ENCODE measurements around the gene LOX.

The LOX gene, protein sequence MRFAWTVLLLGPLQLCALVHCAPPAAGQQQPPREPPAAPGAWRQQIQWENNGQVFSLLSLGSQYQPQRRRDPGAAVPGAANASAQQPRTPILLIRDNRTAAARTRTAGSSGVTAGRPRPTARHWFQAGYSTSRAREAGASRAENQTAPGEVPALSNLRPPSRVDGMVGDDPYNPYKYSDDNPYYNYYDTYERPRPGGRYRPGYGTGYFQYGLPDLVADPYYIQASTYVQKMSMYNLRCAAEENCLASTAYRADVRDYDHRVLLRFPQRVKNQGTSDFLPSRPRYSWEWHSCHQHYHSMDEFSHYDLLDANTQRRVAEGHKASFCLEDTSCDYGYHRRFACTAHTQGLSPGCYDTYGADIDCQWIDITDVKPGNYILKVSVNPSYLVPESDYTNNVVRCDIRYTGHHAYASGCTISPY

DNA sequence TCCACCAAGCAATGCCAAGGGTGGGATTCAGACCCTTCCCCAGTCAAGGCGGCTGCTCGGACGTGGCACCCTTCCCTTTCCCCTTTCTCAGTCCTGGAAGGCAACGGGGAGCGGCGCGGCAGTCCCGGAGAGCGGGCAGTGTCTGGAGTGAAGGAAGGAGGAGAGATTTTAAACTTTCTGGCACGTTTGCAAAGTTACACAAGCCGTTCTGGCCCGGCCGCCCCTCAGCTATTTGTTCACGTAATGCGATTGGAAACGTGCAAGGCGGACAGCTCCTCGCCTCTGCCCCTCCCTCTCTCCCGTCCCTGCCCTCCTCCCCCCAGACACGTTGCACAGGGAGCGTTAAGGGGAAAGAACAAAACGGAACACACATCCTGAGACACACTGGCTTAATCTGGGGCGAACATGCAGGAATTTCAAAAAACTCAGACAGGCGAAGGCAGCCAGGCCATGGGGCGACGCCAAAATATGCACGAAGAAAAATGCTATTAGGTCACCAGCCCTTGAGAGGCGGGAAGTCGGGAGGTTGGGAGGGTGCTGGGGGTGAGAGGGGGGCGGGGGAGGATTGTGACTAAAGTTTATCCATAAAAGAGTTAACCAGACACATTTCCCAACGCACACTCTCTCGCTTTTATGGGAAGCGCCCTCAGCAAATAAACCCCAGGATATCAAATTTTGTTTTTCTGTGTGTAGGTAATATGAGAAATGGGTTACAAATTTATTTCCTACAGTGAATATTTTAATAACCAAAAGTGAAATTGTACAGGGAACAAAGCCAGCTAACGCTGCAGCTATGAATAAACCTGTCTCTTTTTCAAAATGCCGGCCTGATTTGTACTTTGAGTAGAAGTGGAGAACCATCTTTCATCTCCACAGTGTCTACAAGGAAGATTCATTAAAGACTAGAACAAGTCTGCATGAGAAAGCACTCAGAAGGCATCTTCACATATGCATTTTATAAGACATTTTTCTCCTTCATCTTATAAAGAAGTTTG is at the start of gene LOX:
LOX (minus strand) TSS at position 144 of the 995 bp plus-strand sequence. CDS start 274 bp downstream, outside the sequence.
- DNase-seq (ENCODE audit: low read depth), result no peak

DNA sequence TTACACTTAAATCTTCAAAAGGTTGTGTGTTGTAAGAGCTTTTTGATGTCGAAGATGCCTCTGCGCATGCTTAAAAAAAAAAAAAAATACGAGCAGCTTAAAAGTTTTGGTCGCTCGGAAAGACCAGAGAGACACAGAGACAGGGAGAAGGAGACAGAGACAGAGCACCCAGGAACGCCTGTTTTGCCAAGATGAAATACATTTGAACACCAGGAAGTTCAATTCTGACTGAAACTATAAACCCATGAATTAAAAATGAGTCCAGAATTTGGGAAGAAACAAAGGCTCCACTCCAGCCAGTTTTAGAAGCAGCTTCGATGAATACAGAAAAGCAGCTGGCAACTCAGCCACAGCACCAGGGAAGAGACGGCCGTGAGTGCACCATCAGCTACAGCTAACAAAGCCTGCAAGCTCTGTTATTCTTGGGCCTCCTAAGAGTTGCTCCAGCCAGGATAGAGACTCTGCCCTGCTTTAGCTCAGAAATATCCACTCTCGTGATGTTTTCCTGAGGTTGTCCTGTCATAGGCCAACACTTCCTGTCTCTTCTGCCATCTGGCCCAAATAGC is 48.8 kb upstream of the LOX start:
- DNase-seq (ENCODE audit: low read depth), result no peak

DNA sequence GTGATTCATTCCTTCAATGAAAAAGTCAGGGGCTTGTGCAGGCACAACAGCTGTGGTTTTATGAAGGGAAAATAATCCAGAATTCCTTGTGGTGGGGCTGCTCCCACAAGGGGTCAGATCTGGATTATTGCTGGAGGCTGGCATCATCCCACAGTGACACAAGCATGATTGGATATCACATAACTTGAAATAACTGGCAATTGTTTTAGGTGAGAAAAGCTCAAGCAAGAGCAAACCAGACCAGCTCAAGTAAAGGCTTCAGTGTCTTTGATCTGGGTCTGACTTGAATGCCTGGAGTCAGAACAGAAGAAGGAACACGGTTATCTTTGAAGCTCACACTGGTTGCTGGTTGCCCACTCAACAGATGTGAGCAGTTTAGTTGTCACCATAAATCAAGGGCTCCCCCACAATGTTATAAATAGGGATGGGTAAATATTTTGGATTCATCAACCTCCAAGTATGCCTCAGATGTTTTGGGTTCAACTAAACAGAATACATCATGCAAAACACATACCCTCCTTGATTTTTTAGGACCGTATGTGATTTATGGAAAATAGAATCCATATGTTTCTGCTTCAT is 48.2 kb upstream of the LOX start:
- no peak for DNase-seq (ENCODE audit: low read depth)

DNA sequence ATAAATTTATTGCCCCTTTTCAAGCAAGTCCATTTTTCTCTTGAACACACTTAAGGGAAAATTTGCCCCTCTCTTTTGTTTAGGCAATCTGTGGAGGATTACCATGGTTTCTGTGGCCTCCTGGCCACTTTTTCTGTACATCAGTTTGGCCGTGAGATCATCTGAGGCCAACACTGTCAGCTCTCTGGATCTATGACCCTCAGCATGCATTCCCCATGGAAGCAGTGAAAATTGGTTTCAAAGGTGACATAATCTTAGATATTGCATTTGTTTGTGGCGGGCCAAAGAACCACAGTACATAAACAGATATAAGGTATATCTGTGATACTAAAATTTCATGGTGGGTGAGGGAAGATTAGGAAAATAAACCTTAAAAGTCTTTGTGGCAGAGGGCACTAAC is 46.7 kb upstream of the LOX start:
- no peak for DNase-seq (ENCODE audit: low read depth)

DNA sequence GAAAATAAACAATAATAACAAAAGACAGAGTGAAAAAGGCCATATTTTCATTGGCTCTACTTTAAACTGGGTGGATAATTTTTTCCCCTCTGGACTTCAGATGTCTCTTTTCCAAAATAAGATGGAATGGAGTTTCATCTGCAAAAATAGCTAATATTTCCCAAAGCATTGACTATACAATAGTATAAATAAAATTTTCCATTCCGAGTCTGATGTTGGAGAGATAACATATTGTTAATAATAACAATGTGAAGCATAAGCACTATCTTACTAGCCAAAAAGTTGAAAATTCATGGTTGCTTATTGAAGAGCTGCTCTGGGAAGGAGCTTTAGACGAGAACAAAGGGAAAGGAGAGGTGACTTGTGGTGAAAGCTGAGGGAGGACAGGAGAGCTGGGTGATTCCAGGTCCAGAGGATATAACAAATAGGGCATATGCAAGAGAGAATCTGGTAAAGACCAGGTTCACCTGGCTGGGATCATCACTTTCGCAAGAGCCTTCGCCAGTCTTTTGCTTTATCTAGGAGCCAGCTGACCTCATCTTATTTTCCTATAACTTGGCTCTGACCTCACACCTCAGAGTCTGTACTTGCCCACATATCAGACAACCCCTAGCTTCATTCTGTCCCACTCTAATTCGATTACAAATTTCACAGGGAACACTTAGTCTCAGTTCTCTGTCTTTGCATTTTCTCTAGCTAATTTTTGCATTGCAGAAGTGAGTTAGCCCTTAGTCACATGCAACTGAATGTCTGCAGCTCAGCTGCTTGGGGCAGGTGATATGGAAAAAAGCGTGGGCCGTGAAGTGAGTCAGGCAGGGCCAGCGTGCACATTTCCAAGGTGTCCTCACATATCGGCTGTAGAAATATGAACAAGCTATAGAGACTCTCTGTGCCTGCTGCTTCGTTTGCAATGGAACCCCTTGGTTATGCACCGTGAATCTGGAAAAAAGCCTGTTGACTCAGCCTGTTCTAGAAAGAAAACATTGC is 43.7 kb upstream of the LOX start:
- no peak for DNase-seq (ENCODE audit: low read depth)

DNA sequence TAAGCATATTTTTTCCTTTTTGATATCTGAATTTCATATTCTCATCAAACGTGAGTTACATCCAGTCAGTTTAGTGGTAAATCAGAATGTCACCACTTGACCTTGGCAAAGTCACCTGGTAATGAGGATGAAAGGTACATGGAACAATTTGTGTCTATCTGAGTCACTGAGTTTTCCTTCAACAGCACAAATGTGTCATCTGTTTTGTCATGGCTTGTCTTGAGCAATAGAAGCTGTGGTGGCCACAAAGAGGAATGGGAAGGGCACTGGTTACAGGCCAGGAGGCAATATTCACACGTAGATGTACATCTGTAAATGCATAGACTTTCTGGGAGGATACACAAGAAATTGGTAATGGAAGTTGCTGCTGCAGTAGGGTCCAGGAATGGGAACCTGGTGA is 42.9 kb upstream of the LOX start:
- DNase-seq (ENCODE audit: low read depth), result no peak

DNA sequence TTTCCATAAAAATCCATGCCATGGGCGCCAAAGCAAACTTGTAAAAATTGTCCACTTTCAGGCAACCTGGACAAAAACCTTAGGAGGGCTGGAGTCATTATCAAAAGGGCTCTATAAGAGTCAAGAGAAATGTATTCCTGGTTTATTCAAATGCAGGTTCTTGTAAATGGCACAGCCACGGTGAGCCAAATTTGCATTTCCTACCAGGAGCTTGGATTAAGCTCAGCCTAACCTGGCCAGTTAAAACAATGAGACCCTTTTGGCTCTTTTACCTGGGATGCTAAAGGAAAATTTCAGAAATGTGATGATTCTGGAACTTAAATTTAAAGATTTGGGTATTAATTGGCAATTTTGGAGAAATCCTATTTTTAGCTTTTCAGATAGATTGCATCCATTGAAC is 42.4 kb upstream of the LOX start:
- DNase-seq (ENCODE audit: low read depth), result no peak

DNA sequence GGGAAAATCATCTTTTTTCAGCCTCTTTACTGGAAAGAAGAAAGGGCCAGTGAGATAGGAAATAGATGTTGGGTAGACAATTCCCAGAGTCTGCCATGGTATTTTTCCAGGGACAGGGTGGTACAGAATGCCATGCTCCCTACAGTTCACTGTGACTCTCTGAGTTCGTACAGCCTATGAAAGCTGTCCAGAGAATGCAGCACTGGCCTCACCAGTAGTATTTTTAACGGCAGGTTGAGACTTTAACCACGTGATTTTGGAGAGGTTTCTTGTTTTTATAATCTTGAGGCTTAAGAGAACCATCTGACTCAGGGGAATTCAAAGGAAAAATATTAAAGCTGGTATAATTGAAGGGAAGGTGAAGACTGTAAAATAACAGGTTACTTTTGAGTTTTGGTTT is 41.1 kb upstream of the LOX start:
- no peak for DNase-seq (ENCODE audit: low read depth)

DNA sequence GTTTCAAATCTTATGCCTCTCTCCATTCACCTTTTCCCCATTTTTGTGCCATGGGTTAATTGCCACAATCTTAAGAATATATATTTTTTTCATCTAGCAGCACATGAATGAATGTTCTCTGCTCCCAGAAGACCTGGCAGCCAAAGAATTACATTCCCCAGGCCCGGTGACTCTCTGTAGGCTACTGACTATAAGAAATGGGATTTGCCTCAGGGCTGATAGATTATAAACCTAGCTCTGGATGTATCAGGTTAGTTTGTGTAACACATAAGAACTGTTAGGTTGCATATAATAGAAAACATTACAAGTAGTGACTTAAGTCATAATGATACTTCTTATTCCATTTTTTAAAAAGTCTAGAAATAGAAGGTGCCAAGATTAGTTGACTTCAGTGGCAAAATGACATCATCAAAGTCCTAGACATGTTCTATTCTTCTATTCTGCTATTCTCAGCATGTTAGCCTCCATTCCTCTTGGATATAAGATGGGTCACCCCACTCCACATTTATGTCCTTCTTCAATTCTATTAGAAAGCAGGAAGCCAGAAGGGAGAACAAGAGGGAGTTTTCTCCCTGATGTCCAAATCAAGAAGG is 40.4 kb upstream of the LOX start:
- no peak for DNase-seq (ENCODE audit: low read depth)

DNA sequence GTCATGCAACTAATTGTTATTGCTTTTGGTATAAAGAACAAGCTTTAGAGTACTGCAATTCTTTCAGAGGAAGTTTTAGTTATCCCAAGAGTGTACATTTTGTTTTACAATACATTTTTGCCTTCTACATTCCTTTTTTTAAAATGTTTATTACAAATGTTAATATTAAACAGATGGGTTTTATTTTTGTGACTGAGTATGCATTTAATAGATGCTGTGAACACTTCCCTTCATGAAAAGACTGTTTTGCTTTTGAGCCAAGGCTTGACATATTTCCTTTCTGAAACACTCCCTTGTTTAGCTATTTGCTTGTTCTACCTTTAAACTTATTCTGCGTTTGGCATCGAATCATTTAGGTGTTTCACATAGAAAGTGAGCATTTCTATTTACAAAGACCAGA is 36.4 kb upstream of the LOX start:
- no peak for DNase-seq (ENCODE audit: low read depth)

DNA sequence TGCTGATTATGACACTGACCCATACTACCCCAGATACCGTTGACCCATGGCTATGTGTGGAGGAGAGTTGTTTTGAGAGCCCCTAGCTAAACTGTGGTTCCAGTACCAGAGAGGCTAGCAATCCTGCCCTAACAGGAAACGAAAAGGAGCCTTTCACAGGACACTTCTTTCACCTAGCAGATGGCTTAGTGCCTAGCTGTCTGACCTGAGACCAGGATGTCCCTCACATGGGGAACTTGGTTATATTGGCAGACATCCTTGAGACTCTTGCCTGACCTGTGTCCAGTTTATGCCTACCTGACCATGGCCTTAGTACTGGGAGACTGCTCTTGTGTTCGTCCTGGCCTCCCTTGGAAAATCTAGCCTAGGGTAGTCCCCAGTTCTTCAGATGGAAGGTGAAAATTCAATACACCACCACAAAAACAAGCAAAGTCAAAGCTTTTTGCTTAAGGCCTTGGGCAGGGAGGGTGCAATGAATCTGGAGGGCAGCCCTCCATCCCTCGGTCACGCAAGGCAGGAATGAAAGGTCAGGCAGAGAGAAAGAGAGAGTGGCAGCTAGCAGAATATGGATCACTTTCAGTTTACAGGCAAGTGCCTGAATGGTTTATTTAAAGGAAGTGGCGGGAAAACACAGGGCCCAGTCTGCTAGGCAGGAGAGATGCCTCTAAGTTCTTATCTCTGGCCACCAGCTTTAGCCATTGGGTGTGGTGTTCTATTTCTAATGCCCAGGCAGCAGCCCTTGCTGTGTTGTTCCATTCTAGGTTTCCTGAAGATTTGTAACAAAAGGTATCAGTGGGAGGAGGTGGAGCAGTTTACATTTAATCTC is 34.9 kb upstream of the LOX start:
- no peak for DNase-seq (ENCODE audit: low read depth)

DNA sequence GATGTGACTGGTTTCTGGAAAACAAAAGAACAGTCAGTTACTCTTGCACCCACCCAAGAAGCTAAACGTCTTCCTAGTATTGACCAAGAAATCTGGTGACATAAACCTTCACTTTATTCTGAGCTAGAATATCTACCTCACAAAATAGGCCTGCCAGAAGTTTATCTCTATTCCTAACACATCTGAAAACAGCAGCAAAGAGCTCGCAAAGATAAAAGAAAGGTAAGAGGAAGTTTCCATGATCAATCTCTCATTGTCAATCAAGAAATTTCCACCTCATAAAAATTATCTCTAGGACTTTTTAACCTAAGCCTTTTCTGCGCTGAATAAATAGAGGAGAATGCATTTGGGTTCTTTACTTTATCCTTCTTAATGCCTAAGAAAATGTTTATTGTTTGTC is 34.0 kb upstream of the LOX start:
- DNase-seq (ENCODE audit: low read depth), result no peak

DNA sequence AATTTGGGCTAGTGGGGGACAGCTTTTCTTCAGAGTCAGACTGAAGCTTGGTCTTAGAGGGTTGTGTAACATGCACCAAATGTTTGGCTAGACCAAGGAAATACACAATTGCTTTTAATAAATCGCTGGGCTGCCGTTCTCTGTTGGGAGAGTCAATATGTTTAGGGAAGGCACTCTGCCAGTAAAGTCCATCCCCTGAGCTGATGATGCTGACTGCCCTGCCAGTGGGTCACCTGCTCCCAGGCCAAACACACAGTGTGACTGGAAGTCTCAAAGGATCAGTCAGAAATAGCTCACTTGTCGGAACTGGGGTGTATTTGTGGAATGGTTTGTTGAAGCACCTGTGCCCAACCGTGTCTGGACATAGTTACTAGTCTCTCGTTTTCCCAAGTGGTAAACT is 33.4 kb upstream of the LOX start:
- DNase-seq (ENCODE audit: low read depth), result no peak

DNA sequence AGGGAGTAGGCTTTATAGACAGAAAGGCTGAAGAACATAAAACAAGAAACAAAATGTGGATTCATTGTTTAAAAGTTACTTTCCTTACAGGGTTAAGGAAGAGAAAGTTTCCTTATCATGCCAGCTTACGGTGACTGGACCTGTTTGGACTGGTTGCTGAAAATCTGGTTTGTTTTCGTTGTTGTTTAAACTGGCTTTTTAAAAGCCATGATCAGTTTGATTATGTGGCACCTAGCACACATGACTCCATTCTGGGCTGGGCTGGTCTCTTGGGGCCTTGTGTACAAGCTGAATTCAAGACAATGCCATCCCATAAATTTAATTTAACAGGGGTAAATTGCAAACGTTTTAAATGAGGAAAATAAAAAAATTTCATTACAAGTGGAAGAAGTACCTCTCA is 32.9 kb upstream of the LOX start:
- DNase-seq (ENCODE audit: low read depth), result no peak

DNA sequence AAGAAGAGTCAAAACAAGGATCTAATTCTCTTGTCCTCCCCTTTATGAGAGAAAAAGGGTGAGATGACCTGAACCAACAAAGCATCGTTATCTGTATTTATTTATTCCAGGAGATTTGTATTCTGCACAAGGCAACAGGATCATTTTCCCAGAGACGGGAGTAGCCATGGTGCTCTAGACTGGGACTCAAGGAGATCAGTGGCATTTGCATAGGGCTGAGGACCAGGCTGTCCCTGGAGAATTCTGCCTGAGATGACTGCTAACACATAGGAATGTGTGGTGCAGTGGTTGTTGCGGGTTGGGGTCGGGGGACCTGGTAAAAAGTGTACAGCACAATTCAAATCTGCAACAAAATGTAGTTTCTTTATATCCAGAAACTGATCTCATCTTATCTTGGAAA is 29.0 kb upstream of the LOX start:
- no peak for DNase-seq (ENCODE audit: low read depth)

DNA sequence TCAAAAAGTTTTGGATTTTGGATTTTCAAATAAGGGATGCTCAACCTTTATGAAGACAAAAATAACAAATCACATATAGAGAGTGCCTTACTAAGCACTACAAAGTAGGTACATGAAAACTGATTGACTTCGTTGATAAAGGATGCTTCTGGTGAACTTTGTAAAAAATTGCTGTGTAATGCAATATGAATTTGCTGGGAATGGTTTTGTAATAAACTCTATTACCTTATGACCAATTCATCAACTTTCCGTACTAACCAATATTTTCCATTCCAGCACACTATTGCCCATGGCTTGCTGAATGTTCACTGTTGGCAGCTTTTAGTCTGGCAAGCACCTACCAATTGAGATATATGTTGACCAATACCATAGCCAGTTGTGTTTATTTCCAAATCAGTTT is 27.9 kb upstream of the LOX start:
- DNase-seq (ENCODE audit: low read depth), result no peak

DNA sequence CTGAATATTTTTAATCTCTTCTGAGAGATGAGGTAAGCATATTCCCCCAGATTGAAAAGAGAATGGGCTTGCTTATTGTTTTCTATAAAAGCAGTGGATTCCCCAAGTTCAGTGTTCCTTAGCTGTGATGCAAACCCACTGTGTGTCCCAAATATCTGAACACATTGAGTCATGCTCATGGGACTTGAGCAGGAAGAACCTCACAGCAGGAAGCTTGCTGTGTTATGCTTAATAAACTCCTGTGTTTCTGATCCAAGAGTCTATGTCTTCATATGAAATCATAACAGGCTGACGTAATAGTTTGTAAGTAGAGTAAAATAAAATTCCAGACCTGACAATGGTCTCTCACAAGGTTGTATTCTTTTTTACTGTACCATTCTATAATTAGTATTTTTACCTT is 24.8 kb upstream of the LOX start:
- DNase-seq (ENCODE audit: low read depth), result no peak

DNA sequence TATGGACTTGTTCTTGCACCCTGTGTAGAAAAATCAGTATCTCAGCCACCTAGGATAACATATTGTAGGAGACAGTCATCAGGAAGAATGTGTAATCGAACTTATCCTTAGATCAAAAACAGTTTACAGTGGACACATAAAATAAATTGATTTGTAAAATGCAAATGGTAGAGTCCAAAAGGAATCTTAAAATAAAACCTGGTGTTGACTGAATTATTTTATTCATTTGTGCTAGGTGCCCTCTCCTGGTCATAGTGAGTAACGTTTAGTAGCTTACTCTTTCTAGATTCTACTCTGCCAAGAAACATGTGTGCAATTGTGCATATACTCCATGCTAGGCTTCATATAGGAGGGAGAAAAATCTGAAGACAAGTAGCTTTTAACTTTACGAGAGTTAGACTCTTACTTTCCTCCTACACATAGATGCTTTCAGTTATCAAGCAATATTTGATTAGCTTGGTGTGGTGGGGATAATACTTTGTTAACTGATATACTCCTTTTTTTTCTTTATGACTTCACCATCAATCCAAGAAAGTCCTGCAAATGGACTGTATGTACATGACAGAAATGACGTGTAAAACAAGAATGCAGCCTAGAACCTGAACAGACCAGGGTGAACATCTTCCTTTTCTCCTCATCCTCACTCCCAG is 23.7 kb upstream of the LOX start:
- no peak for DNase-seq (ENCODE audit: low read depth)

DNA sequence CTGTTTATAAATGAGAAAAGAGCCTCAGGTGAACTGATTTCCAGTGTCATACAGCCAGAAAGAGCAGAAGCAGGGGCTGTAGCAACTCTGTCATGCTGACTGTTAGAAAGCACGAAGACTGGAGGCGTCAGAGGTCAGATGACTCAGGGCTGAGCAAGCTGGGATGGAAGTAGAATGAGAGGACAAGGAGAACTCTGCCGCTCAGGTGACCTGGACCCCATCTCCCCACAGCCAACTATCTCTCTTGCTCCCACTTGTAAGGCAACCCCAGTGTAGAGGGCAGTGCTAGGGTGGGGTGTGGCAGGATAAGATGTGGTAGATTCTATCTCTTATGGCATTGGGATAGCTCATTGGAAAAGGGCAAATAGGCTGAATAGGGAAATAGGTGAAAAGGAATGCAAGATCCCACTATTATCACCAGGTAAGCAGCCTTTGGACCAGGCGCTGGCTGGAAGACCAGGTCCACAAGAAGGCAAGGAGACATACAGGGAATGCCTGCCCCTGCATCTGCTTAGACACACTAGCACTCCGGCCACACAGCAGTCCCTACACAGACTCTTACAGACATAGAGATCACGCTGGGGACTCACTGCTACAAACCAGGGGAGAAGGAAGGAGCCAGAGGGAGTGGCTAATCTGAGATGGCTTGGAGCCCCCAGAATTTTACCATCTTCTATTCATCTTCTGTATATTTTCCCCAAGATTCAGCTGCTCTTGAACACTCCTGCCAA is 21.2 kb upstream of the LOX start:
- DNase-seq (ENCODE audit: low read depth), result no peak

All from activated T-helper 9 cell treated with anti-CD3 and anti-CD28 coated beads, Interleukin-2, amount 50 U/mL, for 16 hours (primary cell).